Natural killer cell treated with Interleukin-12 subunit alpha and Interleukin-12 subunit beta and Interleukin-15 and Interleukin-18, amount 100 ng/mL, for 72 hours (primary cell): ENCODE data around the gene VWA5B1. TPM values are rescaled to one million over a fixed set of nuclear protein-coding genes. Genes with fewer than 3 reads are reported as not detected.

Experiments
- ATAC-seq, 2 donors: fragments of 150-1000 bp; cut with Tn5 transposase in 1 of 2; sonication (Bioruptor Pico), chemical (Tn5 transposase) in 1 of 2; 2 replicates each; pipeline ENCODE4 v1.10.0; 2021
- DNase-seq: peaks from one replicate; pipeline ENCODE4 v3.0.0; 2022; ENCODE audit warnings: low spot score
- H3K27ac Mint-ChIP-seq, 2 donors: 1 replicate in 1 of 2; 2 replicates in 1 of 2; pipeline ENCODE4 v1.8.0; 2022; ENCODE audit warnings: mixed read lengths in 2 of 2, mild to moderate bottlenecking in 1 of 2, moderate library complexity in 1 of 2
- H3K27me3 Mint-ChIP-seq, 2 donors: 1 replicate in 1 of 2; 2 replicates in 1 of 2; pipeline ENCODE4 v1.8.0; 2022; ENCODE audit warnings: mixed read lengths in 2 of 2
- H3K36me3 Mint-ChIP-seq: one replicate; pipeline ENCODE4 v1.8.0; 2022; ENCODE audit warnings: mixed read lengths
- H3K4me1 Mint-ChIP-seq, 2 donors: 1 replicate in 1 of 2; 2 replicates in 1 of 2; pipeline ENCODE4 v1.8.0; 2022; ENCODE audit warnings: low read depth in 2 of 2, mixed read lengths in 2 of 2, mild to moderate bottlenecking in 1 of 2
- H3K4me3 Mint-ChIP-seq: one replicate; pipeline ENCODE4 v1.8.0; 2022; ENCODE audit warnings: mixed read lengths
- H3K9me3 Mint-ChIP-seq: 2 replicates; pipeline ENCODE4 v1.8.0; 2022; ENCODE audit warnings: mixed read lengths
- total RNA-seq, 2 donors: library from RNA; stranded (reverse); gene quantifications; one replicate each; pipeline ENCODE4 v1.2.3, GENCODE V29; 2022

VWA5B1 gene
- total RNA-seq, 2 donors from 2014 or later: not detected

DNA sequence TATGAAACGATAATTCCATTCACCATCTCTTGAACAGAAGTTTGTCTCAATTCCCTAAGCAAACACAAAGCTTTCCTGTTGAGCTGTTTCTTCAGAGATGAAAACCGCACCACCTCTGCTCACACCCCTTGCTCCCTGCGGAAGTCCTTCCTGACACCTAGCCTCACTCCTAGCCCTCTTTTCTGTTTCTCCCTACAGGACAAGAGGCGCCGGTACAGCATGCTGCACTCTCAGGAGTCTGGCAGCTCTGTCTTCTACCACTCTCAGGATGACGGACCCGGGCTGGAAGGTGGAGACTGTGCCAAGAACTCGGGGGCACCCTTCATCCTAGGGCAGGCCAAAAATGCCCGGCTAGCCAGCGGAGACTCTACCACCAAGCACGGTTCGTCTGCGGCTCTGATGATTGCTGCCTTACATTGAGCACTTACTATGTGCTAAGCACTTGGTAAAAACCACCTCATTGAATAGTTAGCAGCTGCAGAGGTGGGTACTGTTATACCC is 45.5 kb downstream of the VWA5B1 start:
- no peak overlapping the region for H3K4me3 Mint-ChIP-seq
- DNase-seq (no peak), ATAC-seq (no peak)
- H3K4me1 Mint-ChIP-seq: peaks cover 0 to 2% of the 10 kb centered on the region in 2 donors
- H3K9me3 Mint-ChIP-seq: no peaks in the 10 kb centered on the region
- peaks cover 22 to 29% of the 10 kb centered on the region in 2 donors for H3K27me3 Mint-ChIP-seq
- H3K36me3 Mint-ChIP-seq: no peaks in the 10 kb centered on the region
- no peak overlapping the region for H3K27ac Mint-ChIP-seq

DNA sequence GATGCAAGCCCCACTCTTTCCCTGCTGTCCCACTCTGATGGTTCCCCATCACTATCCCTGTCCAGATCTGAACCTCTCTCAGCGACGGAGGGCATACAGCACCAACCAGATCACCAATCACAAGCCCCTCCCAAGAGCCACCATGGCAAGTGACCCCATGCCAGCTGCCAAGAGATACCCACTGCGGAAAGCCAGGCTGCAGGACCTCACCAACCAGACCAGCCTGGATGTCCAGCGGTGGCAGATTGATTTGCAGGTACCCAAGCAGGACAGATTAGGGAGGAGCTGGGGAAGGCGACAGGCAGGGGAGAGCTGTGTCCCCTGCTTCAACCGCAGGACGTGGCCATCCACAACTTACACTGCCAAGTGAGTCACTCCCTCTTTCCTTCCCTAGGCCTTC is 46.9 kb downstream of the VWA5B1 start:
- H3K27me3 Mint-ChIP-seq: peaks cover 24 to 37% of the 10 kb centered on the region in 2 donors
- ATAC-seq: no peak
- H3K36me3 Mint-ChIP-seq: no peaks in the 10 kb centered on the region
- no peak overlapping the region for H3K4me3 Mint-ChIP-seq
- no peaks in the 10 kb centered on the region for H3K9me3 Mint-ChIP-seq
- peaks cover 0 to 2% of the 10 kb centered on the region in 2 donors for H3K4me1 Mint-ChIP-seq
- no peak overlapping the region for H3K27ac Mint-ChIP-seq
- DNase-seq: no peak

DNA sequence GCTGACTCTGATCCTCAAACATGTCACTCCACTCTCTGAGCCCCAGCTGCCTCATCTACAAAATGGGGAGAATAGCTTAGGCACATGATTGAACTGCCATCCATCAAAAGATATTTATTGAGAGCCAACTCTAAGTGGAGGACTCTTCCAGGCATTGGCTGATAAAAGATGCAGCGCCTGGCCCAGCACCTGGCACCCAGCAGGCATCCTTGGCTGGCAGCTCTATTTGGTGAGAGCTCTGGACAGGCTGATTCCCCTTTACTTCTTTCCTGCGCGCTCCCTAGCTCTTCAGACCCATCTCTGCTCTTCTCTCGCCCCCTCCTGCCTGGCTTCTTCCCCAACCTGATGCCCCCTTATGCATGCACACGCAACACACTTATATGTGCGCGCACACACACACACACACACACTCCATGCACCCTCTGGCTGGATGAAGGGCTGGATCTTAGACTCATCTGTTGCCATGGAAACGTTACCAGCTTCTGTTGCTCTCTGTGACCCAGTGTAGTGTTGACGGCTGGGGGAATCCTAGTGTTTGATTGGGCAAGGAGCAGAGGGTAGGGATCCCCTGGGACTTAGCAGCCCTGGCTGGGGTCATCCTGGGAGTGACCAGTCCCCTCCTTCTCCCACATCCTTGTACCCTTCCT is 49.3 kb downstream of the VWA5B1 start:
- Mint-ChIP-seq H3K27me3 (peaks cover 33 to 43% of the 10 kb centered on the region in 2 donors), H3K4me3 (no peak overlapping the region), H3K36me3 (no peaks in the 10 kb centered on the region), H3K27ac (no peak overlapping the region), H3K4me1 (peaks cover 0 to 6% of the 10 kb centered on the region in 2 donors), H3K9me3 (no peaks in the 10 kb centered on the region)
- peak in 1 of 2 donors; percentile 34 for ATAC-seq
- no peak for DNase-seq

DNA sequence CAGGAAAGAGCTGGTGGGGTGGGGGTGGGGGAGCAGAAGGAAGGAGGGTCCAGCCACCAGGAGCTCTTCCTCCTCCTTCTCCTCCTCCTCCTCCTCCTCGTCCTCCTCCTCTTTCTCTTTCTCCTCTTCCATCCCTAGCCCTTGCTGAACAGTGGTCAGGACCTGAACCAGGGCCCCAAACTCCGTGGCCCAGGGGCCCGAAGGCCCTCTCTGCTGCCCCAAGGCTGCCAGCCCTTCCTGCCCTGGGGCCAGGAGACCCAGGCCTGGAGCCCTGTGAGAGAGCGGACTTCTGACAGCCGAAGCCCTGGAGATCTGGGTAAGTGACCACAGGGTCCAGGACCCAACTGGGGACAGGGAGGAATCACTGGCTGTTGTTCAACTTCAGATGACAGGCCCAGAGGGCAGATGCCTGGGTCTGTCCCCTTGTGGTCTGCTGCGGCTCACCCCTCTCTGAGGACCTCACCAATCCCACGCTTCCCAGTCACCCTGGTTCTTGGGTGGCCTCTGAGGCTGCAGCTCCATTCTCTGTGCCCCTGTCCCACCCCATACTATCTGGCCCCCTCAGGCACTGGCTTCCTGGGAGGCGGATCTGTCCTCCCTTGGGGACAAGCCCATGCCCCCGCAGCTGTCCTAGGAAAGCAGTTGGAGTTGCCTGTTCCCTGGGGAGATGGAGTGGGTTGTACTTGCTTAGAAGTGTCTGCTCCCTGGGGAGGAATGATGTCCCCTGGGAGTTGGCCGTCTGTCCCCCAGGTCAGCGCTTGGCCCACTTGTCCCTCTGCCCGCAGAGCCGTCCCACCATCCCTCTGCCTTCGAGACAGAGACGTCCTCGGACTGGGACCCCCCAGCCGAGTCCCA is 51.8 kb downstream of the VWA5B1 start:
- DNase-seq: no peak
- H3K27me3 Mint-ChIP-seq: peaks cover 33 to 39% of the 10 kb centered on the region in 2 donors
- no peak overlapping the region for H3K27ac Mint-ChIP-seq
- H3K9me3 Mint-ChIP-seq: no peaks in the 10 kb centered on the region
- H3K4me1 Mint-ChIP-seq: peaks cover 0 to 6% of the 10 kb centered on the region in 2 donors
- ATAC-seq: peak in 1 of 2 donors; percentile 39
- H3K36me3 Mint-ChIP-seq: peaks cover 5% of the 10 kb centered on the region
- no peak overlapping the region for H3K4me3 Mint-ChIP-seq

DNA sequence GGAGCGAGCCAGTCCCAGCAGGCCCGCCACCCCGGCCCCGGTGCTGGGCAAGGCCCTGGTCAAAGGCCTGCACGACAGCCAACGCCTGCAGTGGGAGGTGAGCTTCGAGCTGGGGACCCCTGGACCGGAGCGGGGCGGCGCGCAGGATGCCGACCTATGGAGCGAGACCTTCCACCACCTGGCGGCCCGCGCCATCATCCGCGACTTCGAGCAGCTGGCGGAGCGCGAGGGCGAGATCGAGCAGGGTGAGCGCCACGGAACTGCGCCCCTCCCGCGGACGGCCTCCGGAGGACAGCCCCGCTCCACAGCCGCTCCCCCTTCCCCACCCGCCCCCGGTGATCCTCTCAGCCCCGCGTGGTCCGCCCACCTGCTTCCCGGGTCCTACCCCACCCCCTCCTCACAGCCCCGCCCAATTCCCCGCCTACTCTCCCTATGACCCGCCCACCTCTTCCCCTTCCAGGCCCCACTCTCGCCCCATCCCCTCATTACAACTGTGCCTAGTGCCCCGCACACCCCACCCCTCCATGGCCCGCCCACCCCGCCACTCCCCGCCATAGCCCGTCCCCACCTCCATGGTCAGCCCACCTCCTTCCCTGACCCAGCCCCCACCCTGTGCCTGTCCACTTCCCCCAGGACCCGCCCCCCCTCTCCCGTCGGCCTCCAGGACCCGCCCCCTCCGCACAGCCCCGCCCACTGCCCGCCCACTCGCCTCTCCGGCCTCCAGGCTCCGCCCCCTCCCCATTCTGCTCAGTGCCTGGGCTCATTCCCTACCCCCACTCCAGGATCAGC is 52.7 kb downstream of the VWA5B1 start:
- peak; percentile 12 to 38 for ATAC-seq
- H3K4me3 Mint-ChIP-seq: no peak overlapping the region
- H3K27ac Mint-ChIP-seq: no peak overlapping the region
- peaks cover 0 to 6% of the 10 kb centered on the region in 2 donors for H3K4me1 Mint-ChIP-seq
- H3K9me3 Mint-ChIP-seq: no peaks in the 10 kb centered on the region
- DNase-seq: no peak
- peaks cover 30 to 43% of the 10 kb centered on the region in 2 donors for H3K27me3 Mint-ChIP-seq
- peaks cover 5% of the 10 kb centered on the region for H3K36me3 Mint-ChIP-seq

DNA sequence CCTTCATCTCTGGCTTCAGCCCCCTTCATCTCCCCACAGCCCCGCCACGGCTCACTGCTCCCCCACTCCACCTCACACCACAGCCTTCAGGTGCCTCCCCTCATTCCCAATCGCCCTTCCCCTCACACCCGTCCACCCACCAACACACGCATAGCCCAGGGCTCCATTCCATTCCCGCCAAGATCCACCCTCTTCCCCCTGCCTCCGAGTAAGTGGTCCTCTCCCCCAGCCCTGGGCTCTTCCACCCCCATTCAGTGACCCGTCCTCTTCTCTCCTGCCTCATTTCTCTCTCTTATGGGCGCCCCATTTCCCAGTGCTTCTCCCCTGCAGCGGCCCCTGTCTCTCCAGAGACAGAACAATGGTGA is 53.2 kb downstream of the VWA5B1 start:
- Mint-ChIP-seq H3K4me1 (peaks cover 0 to 6% of the 10 kb centered on the region in 2 donors), H3K27me3 (peaks cover 30 to 43% of the 10 kb centered on the region in 2 donors), H3K36me3 (peaks cover 5% of the 10 kb centered on the region), H3K4me3 (no peak overlapping the region), H3K27ac (no peak overlapping the region), H3K9me3 (no peaks in the 10 kb centered on the region)
- DNase-seq (no peak), ATAC-seq (no peak)

DNA sequence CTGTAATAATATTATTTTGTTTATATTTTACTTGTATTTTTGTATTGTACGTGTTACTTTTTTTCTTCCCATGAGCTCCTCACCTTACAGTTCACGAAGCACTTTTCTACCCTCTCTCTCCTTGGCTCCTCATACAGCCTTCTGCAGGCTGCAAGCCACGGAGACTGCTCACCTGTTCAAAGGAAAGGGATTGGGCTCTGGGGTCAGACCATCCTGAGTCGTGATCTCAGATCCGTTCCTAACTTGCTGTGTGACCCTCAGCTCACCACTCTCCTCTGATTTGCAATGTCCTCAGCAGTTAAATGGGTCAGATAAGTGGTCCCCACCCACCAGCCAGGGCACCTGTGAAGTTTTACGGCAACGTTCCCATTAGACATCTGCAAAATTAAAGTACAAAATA is 54.1 kb downstream of the VWA5B1 start:
- Mint-ChIP-seq H3K9me3 (no peaks in the 10 kb centered on the region), H3K4me1 (peaks cover 0 to 6% of the 10 kb centered on the region in 2 donors)
- DNase-seq: no peak

DNA sequence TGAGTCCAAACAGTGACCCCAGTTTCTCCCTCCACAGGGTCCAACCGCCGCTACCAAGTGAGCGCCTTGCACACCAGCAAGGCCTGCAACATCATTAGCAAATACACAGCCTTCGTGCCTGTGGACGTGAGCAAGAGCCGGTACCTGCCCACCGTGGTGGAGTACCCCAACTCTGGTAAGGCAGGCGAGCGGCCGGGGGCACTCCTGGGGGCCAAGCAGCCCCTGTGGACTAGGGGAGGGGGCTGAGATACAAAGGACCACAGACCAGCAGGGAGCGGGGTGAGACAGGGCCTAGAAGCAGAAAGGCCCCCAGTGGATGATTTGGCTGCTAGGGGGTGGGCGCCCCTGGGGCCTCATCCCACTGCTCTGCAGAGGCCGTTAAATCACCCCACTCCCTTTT is 54.7 kb downstream of the VWA5B1 start:
- Mint-ChIP-seq H3K27ac (no peak overlapping the region), H3K27me3 (peaks cover 26 to 43% of the 10 kb centered on the region in 2 donors), H3K9me3 (no peaks in the 10 kb centered on the region), H3K36me3 (peaks cover 5% of the 10 kb centered on the region), H3K4me3 (no peak overlapping the region), H3K4me1 (peaks cover 0 to 6% of the 10 kb centered on the region in 2 donors)
- no peak for DNase-seq
- ATAC-seq: peak in 1 of 2 donors; percentile 9

More for the DNA sequence above, 54.1 kb downstream of the VWA5B1 start:
- peaks cover 5% of the 10 kb centered on the region for H3K36me3 Mint-ChIP-seq
- no peak overlapping the region for H3K4me3 Mint-ChIP-seq
- no peak overlapping the region for H3K27ac Mint-ChIP-seq
- peaks cover 30 to 43% of the 10 kb centered on the region in 2 donors for H3K27me3 Mint-ChIP-seq
- ATAC-seq: no peak

DNA sequence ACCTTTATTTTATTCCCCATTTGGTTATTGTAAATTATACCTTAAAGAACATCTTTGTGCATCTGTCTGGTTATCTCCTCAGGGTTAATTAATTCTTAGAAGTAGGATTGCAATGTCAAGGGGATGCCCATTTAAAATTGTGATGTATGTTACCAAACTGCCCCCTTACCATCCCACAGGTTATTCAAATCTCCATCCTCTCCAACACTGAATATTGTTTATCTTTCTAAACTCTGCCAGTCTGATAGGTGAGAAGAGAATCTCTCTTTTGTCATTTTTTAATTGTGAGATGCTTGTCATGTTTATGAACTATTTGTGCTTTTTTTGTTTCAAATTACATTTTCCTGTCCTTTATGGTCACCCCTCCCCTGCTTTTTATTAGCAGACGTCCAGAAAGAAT is 55.8 kb downstream of the VWA5B1 start:
- H3K4me1 Mint-ChIP-seq: peaks cover 0 to 6% of the 10 kb centered on the region in 2 donors
- H3K9me3 Mint-ChIP-seq: no peaks in the 10 kb centered on the region
- no peak overlapping the region for H3K4me3 Mint-ChIP-seq
- DNase-seq: no peak
- H3K36me3 Mint-ChIP-seq: peaks cover 5% of the 10 kb centered on the region
- H3K27me3 Mint-ChIP-seq: peaks cover 28 to 37% of the 10 kb centered on the region in 2 donors
- no peak overlapping the region for H3K27ac Mint-ChIP-seq
- no peak for ATAC-seq

DNA sequence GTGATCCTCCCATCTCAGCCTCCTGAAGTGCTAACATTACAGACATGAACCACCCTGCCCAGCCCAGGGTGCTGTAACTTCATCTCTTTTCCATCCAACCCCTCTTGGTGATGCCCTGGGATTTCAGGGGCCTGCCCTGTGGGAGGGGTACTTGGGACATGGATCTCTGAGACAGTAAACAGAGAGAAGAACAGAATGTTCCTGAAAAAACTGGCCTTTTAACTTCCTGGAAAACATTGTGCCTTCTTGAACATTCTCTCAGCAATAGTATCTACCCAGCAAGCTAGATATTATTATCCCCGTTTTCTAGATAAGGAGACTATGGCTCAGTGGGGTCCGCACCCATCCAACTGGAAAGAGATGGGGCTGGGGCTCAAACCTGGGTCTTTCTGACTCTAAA is 57.0 kb downstream of the VWA5B1 start:
- Mint-ChIP-seq H3K4me3 (no peak overlapping the region), H3K36me3 (peaks cover 5% of the 10 kb centered on the region), H3K27ac (no peak overlapping the region), H3K27me3 (peaks cover 23 to 31% of the 10 kb centered on the region in 2 donors), H3K9me3 (no peaks in the 10 kb centered on the region), H3K4me1 (peaks cover 0 to 6% of the 10 kb centered on the region in 2 donors)
- ATAC-seq (no peak), DNase-seq (no peak)

DNA sequence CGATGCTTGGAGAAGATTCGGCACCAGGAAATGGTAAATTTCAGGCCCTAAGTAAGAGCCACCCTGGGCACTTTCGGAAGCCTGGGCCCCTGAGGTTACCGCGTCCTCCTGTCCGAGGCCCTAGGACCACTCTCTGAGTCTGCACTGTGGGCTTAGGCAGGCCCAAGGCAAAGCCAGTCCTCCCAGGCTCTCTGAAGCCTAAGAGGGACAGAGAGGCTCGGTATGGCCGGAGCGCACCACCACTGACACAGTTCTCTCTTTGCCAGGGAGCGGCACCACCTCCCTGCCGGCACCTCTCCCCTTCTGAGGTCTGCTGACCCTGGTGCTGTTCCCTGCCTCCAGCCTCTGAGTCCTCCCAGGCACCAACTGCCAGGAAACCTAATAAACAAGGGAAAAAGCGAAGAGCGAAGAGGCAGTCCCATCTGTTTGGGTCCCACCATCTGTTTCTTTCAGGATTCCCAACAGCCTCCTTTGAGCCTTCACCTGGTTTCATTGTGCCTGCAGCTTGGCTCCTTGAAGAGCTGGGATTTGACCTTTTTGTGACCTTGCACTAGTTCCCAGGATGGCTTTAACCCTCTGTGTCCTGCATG is 57.7 kb downstream of the VWA5B1 start:
- no peak for DNase-seq

DNA sequence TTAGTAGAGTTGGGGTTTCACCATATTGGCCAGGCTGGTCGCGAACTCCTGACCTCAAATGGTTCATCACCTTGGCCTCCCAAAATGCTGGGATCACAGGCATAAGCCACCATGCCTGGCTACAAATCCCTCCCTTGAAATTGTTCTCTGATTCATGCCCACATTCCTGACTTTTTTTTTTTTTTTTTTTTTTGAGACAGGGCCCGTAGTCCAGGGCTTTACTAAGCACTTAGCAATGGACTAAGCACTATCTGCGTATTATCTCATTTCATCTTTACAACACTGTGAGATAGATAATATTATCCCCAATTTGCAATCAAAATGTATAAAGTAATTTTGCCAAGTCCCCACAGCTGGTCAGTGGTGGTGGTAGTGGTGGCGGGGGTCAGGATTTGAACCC is 58.9 kb downstream of the VWA5B1 start:
- Mint-ChIP-seq H3K27me3 (peaks cover 22 to 31% of the 10 kb centered on the region in 2 donors), H3K4me1 (no peaks in the 10 kb centered on the region), H3K36me3 (peaks cover 5% of the 10 kb centered on the region), H3K4me3 (no peak overlapping the region), H3K9me3 (no peaks in the 10 kb centered on the region), H3K27ac (no peak overlapping the region)
- DNase-seq (no peak), ATAC-seq (no peak)

More for the DNA sequence above, 57.7 kb downstream of the VWA5B1 start:
- Mint-ChIP-seq H3K4me3 (no peak overlapping the region), H3K36me3 (peaks cover 5% of the 10 kb centered on the region), H3K4me1 (peaks cover 0 to 6% of the 10 kb centered on the region in 2 donors), H3K9me3 (no peaks in the 10 kb centered on the region), H3K27me3 (peaks cover 29 to 39% of the 10 kb centered on the region in 2 donors), H3K27ac (no peak overlapping the region)
- ATAC-seq: no peak

DNA sequence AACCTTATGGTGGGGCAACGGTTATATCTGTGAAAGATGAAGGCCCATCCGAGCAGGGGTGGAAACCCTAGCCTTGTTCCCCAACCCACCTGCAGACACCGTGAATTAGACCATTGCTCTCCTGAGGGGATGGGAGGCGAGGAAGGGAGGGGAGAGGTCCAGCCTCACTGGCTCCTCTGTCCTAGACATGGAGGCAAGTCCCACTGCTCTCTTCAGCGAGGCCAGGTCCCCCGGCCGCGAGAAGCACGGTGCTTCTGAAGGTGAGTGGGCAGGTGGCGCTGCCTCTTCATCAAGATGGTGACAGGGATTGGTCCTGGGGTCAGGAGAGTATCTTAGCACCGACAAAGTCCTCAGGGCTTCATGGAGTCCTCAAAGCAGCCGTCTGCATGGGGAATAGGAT is 59.3 kb downstream of the VWA5B1 start:
- H3K27ac Mint-ChIP-seq: no peak overlapping the region
- H3K4me3 Mint-ChIP-seq: no peak overlapping the region
- H3K9me3 Mint-ChIP-seq: no peaks in the 10 kb centered on the region
- no peaks in the 10 kb centered on the region for H3K4me1 Mint-ChIP-seq
- ATAC-seq (no peak), DNase-seq (no peak)
- peaks cover 19 to 27% of the 10 kb centered on the region in 2 donors for H3K27me3 Mint-ChIP-seq
- H3K36me3 Mint-ChIP-seq: peaks cover 5% of the 10 kb centered on the region
